Gastroesophageal sphincter (tissue), 4 donors: Measurements from ENCODE around the gene MRTO4. TPM values are rescaled to one million over a fixed set of nuclear protein-coding genes. Genes with fewer than 3 reads are reported as not detected.
"Not testable (repeated sequence)": the region's sequence is repeated elsewhere in the genome, so short reads cannot be mapped to it uniquely, and the experiment has no call there.

Experiments
- ATAC-seq: fragments of 150-250 bp; one replicate; pipeline ENCODE4 v1.9.1; 2016; ENCODE audit warnings: mild to moderate bottlenecking, moderate library complexity
- H3K27ac ChIP-seq, 4 donors: fragments of 200-600 bp; sonication (generic) in 3 of 4; 1 replicate in 3 of 4; 2 replicates in 1 of 4; pipeline ENCODE4 v1.5.1; 2016 to 2019
- H3K27me3 ChIP-seq: fragments of 200-600 bp; sonication (generic); one replicate; pipeline ENCODE4 v1.5.1; 2019
- H3K36me3 ChIP-seq, 2 donors: fragments of 200-600 bp; sonication (generic); one replicate each; pipeline ENCODE4 v1.5.1; 2019; ENCODE audit warnings: control low read depth in 1 of 2
- H3K4me1 ChIP-seq, 3 donors: fragments of 200-600 bp; sonication (generic); 1 replicate in 2 of 3; 2 replicates in 1 of 3; pipeline ENCODE4 v1.5.1; 2016 to 2019; ENCODE audit warnings: control low read depth in 2 of 3
- H3K4me3 ChIP-seq, 2 donors: fragments of 200-600 bp; sonication (generic); one replicate each; pipeline ENCODE4 v1.5.1; 2019; ENCODE audit warnings: mild to moderate bottlenecking in 1 of 2, moderate library complexity in 1 of 2
- H3K9me3 ChIP-seq, 3 donors: fragments of 200-600 bp; sonication (generic); one replicate each; pipeline ENCODE4 v1.5.1; 2017 to 2019; ENCODE audit warnings: control low read depth in 2 of 3
- EP300 ChIP-seq: sonication (generic); formaldehyde crosslinking; IDR thresholded peaks from one replicate; pipeline ENCODE4 v1.6.1; 2017; ENCODE audit warnings: antibody characterized with exemption, mild to moderate bottlenecking
- POLR2A ChIP-seq, 2 donors: fragments of 450-650 bp; IDR thresholded peaks; one replicate each; pipeline ENCODE4 v1.6.1; 2017; ENCODE audit warnings: antibody characterized with exemption in 2 of 2, mild to moderate bottlenecking in 2 of 2, moderate library complexity in 1 of 2
- POLR2AphosphoS5 ChIP-seq: sonication (generic); formaldehyde crosslinking; IDR thresholded peaks from one replicate; pipeline ENCODE4 v1.6.1; 2017; ENCODE audit warnings: antibody characterized with exemption
- WGBS, 2 donors: methylation state at CpG; one replicate each; pipeline ENCODE4 v1.1.5; 2018; ENCODE audit warnings: low coverage in 1 of 2; 5-methylcytosine and 5-hydroxymethylcytosine counted together
- total RNA-seq, 4 donors: library from RNA; depleted of rRNA; stranded (reverse); fragments of >200 nt; gene quantifications; one replicate each; pipeline ENCODE4 v1.1.0, GENCODE V29; 2016
- TF ChIP-seq, protein P1 (sequence below), 4 experiments: fragments of 200-600 bp in 2 of 4; fragments of 450-650 bp in 2 of 4; sonication (generic) in 1 of 4; IDR thresholded peaks; one replicate each; pipeline ENCODE4 v1.5.1; 2017 to 2019; ENCODE audit warnings: antibody characterized with exemption in 4 of 4, mild to moderate bottlenecking in 2 of 4, moderate library complexity in 2 of 4

MRTO4 gene
- total RNA-seq, 4 donors from 2014 or later, result 12.5 to 28.5 (median 19.7) TPM

GRCh38 chr1:19273106-19273843, 21.7 kb downstream of the MRTO4 start:
- H3K36me3 ChIP-seq, result no peaks in the 10 kb centered on the region
- TF ChIP-seq EP300 (no peak), POLR2AphosphoS5 (no peak), POLR2A (IDR thresholded peaks at IDR 0.05) (no peak)
- TF ChIP-seq, protein P1, sequence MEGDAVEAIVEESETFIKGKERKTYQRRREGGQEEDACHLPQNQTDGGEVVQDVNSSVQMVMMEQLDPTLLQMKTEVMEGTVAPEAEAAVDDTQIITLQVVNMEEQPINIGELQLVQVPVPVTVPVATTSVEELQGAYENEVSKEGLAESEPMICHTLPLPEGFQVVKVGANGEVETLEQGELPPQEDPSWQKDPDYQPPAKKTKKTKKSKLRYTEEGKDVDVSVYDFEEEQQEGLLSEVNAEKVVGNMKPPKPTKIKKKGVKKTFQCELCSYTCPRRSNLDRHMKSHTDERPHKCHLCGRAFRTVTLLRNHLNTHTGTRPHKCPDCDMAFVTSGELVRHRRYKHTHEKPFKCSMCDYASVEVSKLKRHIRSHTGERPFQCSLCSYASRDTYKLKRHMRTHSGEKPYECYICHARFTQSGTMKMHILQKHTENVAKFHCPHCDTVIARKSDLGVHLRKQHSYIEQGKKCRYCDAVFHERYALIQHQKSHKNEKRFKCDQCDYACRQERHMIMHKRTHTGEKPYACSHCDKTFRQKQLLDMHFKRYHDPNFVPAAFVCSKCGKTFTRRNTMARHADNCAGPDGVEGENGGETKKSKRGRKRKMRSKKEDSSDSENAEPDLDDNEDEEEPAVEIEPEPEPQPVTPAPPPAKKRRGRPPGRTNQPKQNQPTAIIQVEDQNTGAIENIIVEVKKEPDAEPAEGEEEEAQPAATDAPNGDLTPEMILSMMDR (IDR thresholded peaks at IDR 0.05), result no peak
- WGBS, 2 donors, result 98% methylated on average over 5 of the region's 22 CpGs; no CpG with 5 or more reads in 1 of the 2 donors
- H3K27me3 ChIP-seq, result peaks cover 14% of the 10 kb centered on the region
- peak; percentile 16 for ATAC-seq
- no peak overlapping the region for H3K27ac ChIP-seq
- H3K4me3 ChIP-seq, result no peak overlapping the region
- H3K9me3 ChIP-seq, result peaks cover 0 to 11% (median 0%) of the 10 kb centered on the region in 3 donors
- H3K4me1 ChIP-seq, result peaks cover 0 to 9% (median 0%) of the 10 kb centered on the region in 3 donors

GRCh38 chr1:19273844-19274531, 22.4 kb downstream of the MRTO4 start:
- not testable (repeated sequence) for H3K27ac ChIP-seq, H3K4me1 ChIP-seq, H3K36me3 ChIP-seq
- WGBS, 2 donors, result no CpG with 5 or more reads among the region's 66 CpGs
- peaks cover 14% of the 10 kb centered on the region for H3K27me3 ChIP-seq
- peaks cover 0 to 11% (median 0%) of the 10 kb centered on the region in 3 donors for H3K9me3 ChIP-seq
- peak overlapping the region in 1 of 2 donors; percentile 30 for H3K4me3 ChIP-seq
- peak; percentile 28 for ATAC-seq

GRCh38 chr1:19274636-19275035, 23.0 kb downstream of the MRTO4 start:
- no peak overlapping the region for H3K27ac ChIP-seq
- peaks cover 0 to 9% (median 0%) of the 10 kb centered on the region in 3 donors for H3K4me1 ChIP-seq
- H3K36me3 ChIP-seq, result no peaks in the 10 kb centered on the region
- no peak for ATAC-seq
- H3K9me3 ChIP-seq, result peaks cover 0 to 11% (median 0%) of the 10 kb centered on the region in 3 donors
- TF ChIP-seq, protein P1 (IDR thresholded peaks at IDR 0.05), result no peak
- no peak for TF ChIP-seq EP300
- no peak for TF ChIP-seq POLR2A (IDR thresholded peaks at IDR 0.05)
- TF ChIP-seq POLR2AphosphoS5, result no peak
- peaks cover 14% of the 10 kb centered on the region for H3K27me3 ChIP-seq
- 73 to 79% methylated on average over 2 to 5 of the region's 5 CpGs for WGBS, 2 donors
- H3K4me3 ChIP-seq, result no peak overlapping the region

DNA sequence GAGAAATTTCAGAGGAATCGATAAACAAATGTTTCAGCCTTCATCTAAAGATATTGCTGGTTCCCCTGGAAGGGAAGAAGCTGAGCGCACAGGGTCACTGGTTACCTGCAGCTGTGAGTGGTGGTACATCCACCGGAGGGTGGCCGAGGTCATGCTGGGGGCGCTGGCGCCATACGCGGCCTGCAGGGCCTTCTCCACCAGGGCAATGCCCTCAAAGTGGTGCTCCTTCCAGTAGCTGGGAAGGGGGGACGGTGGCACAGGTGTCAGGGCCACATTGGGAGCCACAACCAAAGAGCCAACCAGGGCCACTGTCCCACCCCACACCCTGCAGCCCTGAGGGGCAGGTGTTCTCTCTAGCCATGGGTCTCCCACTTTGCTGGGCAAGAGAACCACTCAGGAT, 32.3 kb downstream of the MRTO4 start:
- 80 to 92% methylated on average over 1 to 5 of the region's 9 CpGs for WGBS, 2 donors
- H3K36me3 ChIP-seq, result peaks cover 0 to 20% of the 10 kb centered on the region in 2 donors
- no peaks in the 10 kb centered on the region for H3K9me3 ChIP-seq

DNA sequence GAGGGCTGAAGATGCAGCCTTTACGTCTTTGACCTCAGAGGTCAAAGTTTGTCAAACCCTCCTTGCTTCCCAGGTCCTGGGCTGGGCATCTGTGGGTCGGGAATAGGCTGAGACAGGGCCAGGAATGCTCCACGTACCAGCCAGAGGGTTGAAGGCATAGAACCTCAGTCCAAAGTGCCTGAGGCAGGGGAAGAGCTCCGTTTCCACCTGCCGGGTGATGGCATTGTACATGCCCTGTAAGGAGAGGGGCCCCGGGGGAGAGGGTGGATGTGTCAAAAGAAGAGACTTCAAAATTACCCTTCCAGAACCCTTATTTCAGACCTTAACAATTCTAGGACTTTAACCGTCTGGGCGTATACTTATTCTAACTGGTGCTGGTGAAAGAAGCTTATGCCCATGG, 33.3 kb downstream of the MRTO4 start:
- Histone ChIP-seq H3K36me3 (peaks cover 0 to 20% of the 10 kb centered on the region in 2 donors), H3K27me3 (no peaks in the 10 kb centered on the region), H3K9me3 (no peaks in the 10 kb centered on the region), H3K4me1 (peaks cover 0 to 13% (median 4%) of the 10 kb centered on the region in 3 donors), H3K27ac (no peak overlapping the region), H3K4me3 (no peak overlapping the region)
- no peak for ATAC-seq
- no peak for TF ChIP-seq POLR2AphosphoS5
- no peak for TF ChIP-seq EP300
- no peak for TF ChIP-seq POLR2A (IDR thresholded peaks at IDR 0.05)
- 90 to 98% methylated on average over 5 to 6 of the region's 8 CpGs for WGBS, 2 donors

More for the DNA sequence above, 32.3 kb downstream of the MRTO4 start:
- Histone ChIP-seq H3K27me3 (no peaks in the 10 kb centered on the region), H3K27ac (no peak overlapping the region), H3K4me1 (peaks cover 0 to 9% (median 2%) of the 10 kb centered on the region in 3 donors), H3K4me3 (no peak overlapping the region)
- TF ChIP-seq POLR2A (IDR thresholded peaks at IDR 0.05) (no peak), EP300 (no peak)
- no peak for ATAC-seq

DNA sequence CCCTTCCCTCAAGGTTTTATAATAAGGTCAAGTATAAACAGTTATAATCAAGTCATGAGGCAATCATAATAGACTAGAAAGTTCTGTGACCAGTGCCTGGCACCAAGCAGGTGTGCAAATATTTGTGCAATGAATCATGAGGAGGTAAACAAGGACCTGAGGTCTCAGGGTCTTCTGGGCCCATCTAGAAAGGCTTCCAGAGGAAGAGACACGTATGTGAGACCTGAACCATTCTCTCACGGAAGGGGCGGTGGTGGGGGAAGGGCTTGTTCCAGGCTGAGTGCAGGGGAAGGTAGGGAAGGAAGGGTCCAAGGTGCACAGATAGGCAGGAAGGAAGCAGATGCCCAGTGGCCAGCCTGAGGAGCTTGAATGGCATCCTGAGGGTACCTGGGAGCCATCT, 33.8 kb downstream of the MRTO4 start:
- no CpG with 5 or more reads among the region's 3 CpGs for WGBS, 2 donors
- not testable (repeated sequence) for H3K9me3 ChIP-seq, H3K27ac ChIP-seq, H3K4me3 ChIP-seq, H3K27me3 ChIP-seq, ATAC-seq
- Histone ChIP-seq H3K36me3 (peaks cover 0 to 20% of the 10 kb centered on the region in 2 donors), H3K4me1 (peaks cover 0 to 13% (median 4%) of the 10 kb centered on the region in 3 donors)

- 80% methylated on average over 1 to 2 of the region's 3 CpGs for WGBS, 2 donors
- not testable (repeated sequence) for H3K27me3 ChIP-seq, H3K9me3 ChIP-seq, H3K27ac ChIP-seq, ATAC-seq, H3K4me3 ChIP-seq
- H3K36me3 ChIP-seq, result peaks cover 0 to 20% of the 10 kb centered on the region in 2 donors
- H3K4me1 ChIP-seq, result peaks cover 0 to 13% (median 4%) of the 10 kb centered on the region in 3 donors
Observed at GRCh38 chr1:19285807-19286206, 34.2 kb downstream of the MRTO4 start.
